Trophoblast cell (in vitro differentiated cells and primary cell): ENCODE data around the gene IZUMO1R.
A peak's percentile ranks its signal among the peaks of the same experiment; 100 is the strongest.

Experiments
- DNase-seq, 2 donors: peaks; one replicate each; pipeline ENCODE4 v3.0.0-alpha.2; 2016
- H2AFZ ChIP-seq: 2 replicates; pipeline ENCODE4 v1.6.1; 2013; ENCODE audit warnings: low read length, moderate library complexity, mild to moderate bottlenecking; ENCODE audit not compliant: insufficient read depth, poor library complexity
- H2AK5ac ChIP-seq: 2 replicates; pipeline ENCODE4 v1.6.1; 2013; ENCODE audit warnings: mild to moderate bottlenecking, low read length
- H2BK120ac ChIP-seq: 2 replicates; pipeline ENCODE4 v1.6.1; 2013; ENCODE audit warnings: low read length, mild to moderate bottlenecking, moderate library complexity; ENCODE audit not compliant: insufficient read depth, poor library complexity
- H2BK12ac ChIP-seq: 2 replicates; pipeline ENCODE4 v1.6.1; 2013; ENCODE audit warnings: mild to moderate bottlenecking, low read length, moderate library complexity
- H2BK5ac ChIP-seq: 2 replicates; pipeline ENCODE4 v1.6.1; 2013; ENCODE audit warnings: low read length, low read depth, moderate library complexity, mild to moderate bottlenecking; ENCODE audit not compliant: poor library complexity
- H3K14ac ChIP-seq: 2 replicates; pipeline ENCODE4 v1.6.1; 2013; ENCODE audit warnings: mild to moderate bottlenecking, low read length
- H3K18ac ChIP-seq: 2 replicates; pipeline ENCODE4 v1.6.1; 2013; ENCODE audit warnings: mild to moderate bottlenecking, low read length
- H3K23ac ChIP-seq: 2 replicates; pipeline ENCODE4 v1.6.1; 2013; ENCODE audit warnings: low read length
- H3K27ac ChIP-seq: 2 replicates; pipeline ENCODE4 v1.5.1; 2013; ENCODE audit warnings: low read depth, mild to moderate bottlenecking, inconsistent platforms, low read length, moderate library complexity
- H3K27me3 ChIP-seq: 2 replicates; pipeline ENCODE4 v1.6.1; 2013; ENCODE audit warnings: inconsistent platforms, mild to moderate bottlenecking, low read length, moderate library complexity; ENCODE audit not compliant: insufficient read depth
- H3K36me3 ChIP-seq, 2 experiments: 1 replicate in 1 of 2; 2 replicates in 1 of 2; pipeline ENCODE4 v1.6.1; 2013; ENCODE audit warnings: low read length in 2 of 2, mild to moderate bottlenecking in 2 of 2, moderate library complexity in 1 of 2; ENCODE audit not compliant: insufficient read depth in 2 of 2, control insufficient read depth in 1 of 2
- H3K4ac ChIP-seq: 2 replicates; pipeline ENCODE4 v1.6.1; 2013; ENCODE audit warnings: low read depth, mild to moderate bottlenecking, low read length, moderate library complexity
- H3K4me1 ChIP-seq, 2 experiments: 1 replicate in 1 of 2; 2 replicates in 1 of 2; pipeline ENCODE4 v1.6.1; 2013; ENCODE audit warnings: low read length in 2 of 2, mild to moderate bottlenecking in 2 of 2, moderate library complexity in 1 of 2; ENCODE audit not compliant: insufficient read depth in 2 of 2, control insufficient read depth in 1 of 2
- H3K4me2 ChIP-seq: 2 replicates; pipeline ENCODE4 v1.6.1; 2013; ENCODE audit warnings: inconsistent platforms, mild to moderate bottlenecking, low read length, moderate library complexity
- H3K4me3 ChIP-seq: 2 replicates; pipeline ENCODE4 v1.5.1; 2013; ENCODE audit warnings: mild to moderate bottlenecking, low read depth, low read length, inconsistent platforms
- H3K79me1 ChIP-seq: one replicate; pipeline ENCODE4 v1.6.1; 2013; ENCODE audit warnings: low read length
- H3K79me2 ChIP-seq: 2 replicates; pipeline ENCODE4 v1.6.1; 2013; ENCODE audit warnings: low read length, mild to moderate bottlenecking; ENCODE audit not compliant: control insufficient read depth, insufficient read depth, poor library complexity
- H3K9ac ChIP-seq: 2 replicates; pipeline ENCODE4 v1.6.1; 2013; ENCODE audit warnings: mild to moderate bottlenecking, low read length
- H3K9me3 ChIP-seq: 2 replicates; pipeline ENCODE4 v1.6.1; 2013; ENCODE audit warnings: low read depth, mild to moderate bottlenecking, control low read depth, inconsistent platforms, low read length; ENCODE audit not compliant: insufficient read depth
- H4K12ac ChIP-seq: 2 replicates; pipeline ENCODE4 v1.6.1; 2013; ENCODE audit warnings: low read depth, mild to moderate bottlenecking, low read length, moderate library complexity
- H4K8ac ChIP-seq: 2 replicates; pipeline ENCODE4 v1.6.1; 2013; ENCODE audit warnings: low read depth, mild to moderate bottlenecking, low read length, moderate library complexity
- H4K91ac ChIP-seq: one replicate; pipeline ENCODE4 v1.6.1; 2013; ENCODE audit warnings: low read depth, mild to moderate bottlenecking, low read length, moderate library complexity
- WGBS: extraction: QIAGEN DNeasy Blood & Tissue Kit; methylation state at CpG from one replicate; pipeline ENCODE4 v1.1.7; 2013; ENCODE audit warnings: missing lambda C conversion rate; ENCODE audit not compliant: insufficient read length, insufficient coverage; ENCODE audit errors: extremely low coverage; 5-methylcytosine and 5-hydroxymethylcytosine counted together

Gene IZUMO1R

DNA sequence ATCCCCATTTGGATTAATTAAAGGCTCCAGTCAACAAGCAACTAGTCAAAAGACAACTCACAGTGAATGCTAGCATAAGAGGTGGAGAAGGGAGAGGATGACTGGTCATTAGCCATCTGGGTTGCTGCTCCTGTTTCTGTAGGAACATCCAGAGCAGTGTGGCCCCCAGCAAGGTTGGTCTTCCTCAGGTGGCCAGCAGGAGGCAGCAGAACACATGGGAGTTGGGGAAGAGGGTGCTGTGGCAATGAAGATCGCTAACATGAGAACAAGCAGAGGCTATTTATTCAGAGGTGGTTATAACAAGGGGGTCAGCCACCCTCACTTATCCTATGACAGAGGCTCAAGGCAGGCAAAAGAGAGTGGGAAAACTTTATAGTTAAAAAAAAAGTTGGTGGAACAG is 21.3 kb downstream of the IZUMO1R start:
- H3K4ac ChIP-seq: no peak overlapping the region
- peak; percentile 31 to 50 for DNase-seq
- H4K91ac ChIP-seq: no peak overlapping the region
- H2BK12ac ChIP-seq: no peak overlapping the region
- no peaks in the 10 kb centered on the region for H3K9me3 ChIP-seq
- H3K4me1 ChIP-seq: no peaks in the 10 kb centered on the region
- no peak overlapping the region for H3K9ac ChIP-seq
- H3K14ac ChIP-seq: no peak overlapping the region
- no peak overlapping the region for H2BK5ac ChIP-seq
- no peak overlapping the region for H3K23ac ChIP-seq
- H3K4me2 ChIP-seq: no peak overlapping the region
- H3K36me3 ChIP-seq: no peaks in the 10 kb centered on the region
- H4K12ac ChIP-seq: no peak overlapping the region
- H3K79me1 ChIP-seq: no peaks in the 10 kb centered on the region
- H3K27me3 ChIP-seq: no peaks in the 10 kb centered on the region
- H3K27ac ChIP-seq: no peak overlapping the region
- H3K4me3 ChIP-seq: no peak overlapping the region
- no peaks in the 10 kb centered on the region for H3K79me2 ChIP-seq
- no peak overlapping the region for H4K8ac ChIP-seq
- no CpG with 5 or more reads among the region's 1 CpG for WGBS
- no peak overlapping the region for H3K18ac ChIP-seq
- no peak overlapping the region for H2AFZ ChIP-seq
- no peak overlapping the region for H2BK120ac ChIP-seq
- H2AK5ac ChIP-seq: no peak overlapping the region

DNA sequence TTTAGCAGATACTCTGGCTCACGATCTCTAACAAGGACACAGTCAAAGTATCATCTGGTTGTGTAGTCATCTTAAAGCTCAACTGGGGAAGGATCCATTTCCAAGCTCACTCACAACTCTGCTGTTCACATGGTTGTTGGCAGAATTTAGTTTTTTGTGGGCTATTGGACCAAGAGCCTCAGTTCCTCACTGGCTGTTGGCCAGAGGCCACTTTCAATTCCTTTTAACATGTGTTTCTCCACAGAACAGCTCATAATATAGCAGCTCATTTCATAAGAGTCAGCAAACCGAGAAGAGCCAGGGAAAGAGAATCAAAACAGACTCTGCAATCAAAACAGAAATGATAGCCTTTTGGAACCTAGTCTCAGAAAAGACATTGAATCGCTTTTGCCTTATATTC is 22.6 kb downstream of the IZUMO1R start:
- no peak overlapping the region for H3K9ac ChIP-seq
- H3K9me3 ChIP-seq: no peaks in the 10 kb centered on the region
- H3K36me3 ChIP-seq: no peaks in the 10 kb centered on the region
- H2BK12ac ChIP-seq: no peak overlapping the region
- H4K12ac ChIP-seq: no peak overlapping the region
- DNase-seq: no peak
- H3K27ac ChIP-seq: no peak overlapping the region
- H3K79me1 ChIP-seq: no peaks in the 10 kb centered on the region
- H3K4me1 ChIP-seq: no peaks in the 10 kb centered on the region
- no CpG with 5 or more reads among the region's 3 CpGs for WGBS
- no peak overlapping the region for H2AFZ ChIP-seq
- H4K8ac ChIP-seq: no peak overlapping the region
- no peaks in the 10 kb centered on the region for H3K27me3 ChIP-seq
- H3K18ac ChIP-seq: no peak overlapping the region
- H2BK120ac ChIP-seq: no peak overlapping the region
- H3K4me2 ChIP-seq: no peak overlapping the region
- H3K4ac ChIP-seq: no peak overlapping the region
- H2BK5ac ChIP-seq: no peak overlapping the region
- no peak overlapping the region for H3K4me3 ChIP-seq
- H3K14ac ChIP-seq: no peak overlapping the region
- no peak overlapping the region for H2AK5ac ChIP-seq
- H4K91ac ChIP-seq: no peak overlapping the region
- H3K79me2 ChIP-seq: no peaks in the 10 kb centered on the region
- H3K23ac ChIP-seq: no peak overlapping the region

DNA sequence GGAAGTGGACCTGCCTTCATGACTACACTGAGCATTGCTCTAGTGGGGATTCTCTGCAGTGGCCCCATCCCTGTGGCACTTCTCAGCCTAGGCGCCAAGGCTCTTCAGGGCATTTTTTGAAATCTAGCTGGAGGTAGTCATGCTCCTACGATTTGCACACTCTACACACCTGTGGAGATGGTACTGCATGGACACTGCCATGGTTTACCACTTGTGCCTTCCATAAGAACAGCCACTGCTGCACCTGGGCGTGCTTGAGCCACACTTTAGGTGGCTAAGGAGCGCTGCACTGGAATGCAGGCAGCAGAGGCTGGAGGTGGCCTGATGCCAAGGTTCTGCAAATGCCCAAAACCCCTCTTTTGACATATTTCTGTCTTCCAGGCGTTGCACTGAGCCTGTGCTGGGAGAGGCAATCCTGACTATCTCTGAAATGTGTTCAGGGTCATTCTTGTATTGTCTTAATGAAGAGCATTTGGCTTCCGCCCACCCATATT is 24.3 kb downstream of the IZUMO1R start:
- Histone ChIP-seq H3K4me2 (no peak overlapping the region), H3K14ac (no peak overlapping the region), H3K9ac (no peak overlapping the region), H2BK12ac (no peak overlapping the region), H3K27me3 (no peaks in the 10 kb centered on the region), H3K23ac (no peak overlapping the region), H3K79me1 (no peaks in the 10 kb centered on the region), H4K12ac (no peak overlapping the region), H3K4me1 (no peaks in the 10 kb centered on the region), H3K9me3 (no peaks in the 10 kb centered on the region), H4K8ac (no peak overlapping the region), H4K91ac (no peak overlapping the region), H2AFZ (no peak overlapping the region), H3K4ac (no peak overlapping the region), H3K36me3 (no peaks in the 10 kb centered on the region), H3K4me3 (no peak overlapping the region), H3K18ac (no peak overlapping the region), H2AK5ac (no peak overlapping the region), H3K79me2 (no peaks in the 10 kb centered on the region), H3K27ac (no peak overlapping the region), H2BK5ac (no peak overlapping the region), H2BK120ac (no peak overlapping the region)
- no peak for DNase-seq
- WGBS: no CpG with 5 or more reads among the region's 6 CpGs

DNA sequence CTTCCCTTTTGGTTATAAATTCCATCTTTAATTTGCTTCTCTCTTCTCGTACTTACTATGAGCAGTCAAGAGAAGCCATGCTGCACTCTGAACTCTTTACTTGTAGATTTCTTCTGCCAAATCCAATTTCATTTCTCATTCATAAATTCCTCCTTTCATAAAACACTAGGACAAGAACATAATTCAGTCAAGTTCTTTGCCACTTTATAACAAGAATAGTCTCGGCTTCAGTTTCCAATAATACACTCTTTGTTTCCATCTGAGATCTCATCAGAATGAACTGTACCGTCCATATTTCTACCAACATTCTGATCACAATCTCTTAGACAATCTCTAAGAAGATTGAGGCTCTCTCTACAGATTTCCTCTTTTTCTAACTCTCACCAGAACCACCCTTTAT is 25.1 kb downstream of the IZUMO1R start:
- H3K79me2 ChIP-seq: no peaks in the 10 kb centered on the region
- no peak overlapping the region for H3K9ac ChIP-seq
- H2BK120ac ChIP-seq: no peak overlapping the region
- H4K91ac ChIP-seq: no peak overlapping the region
- no peak overlapping the region for H2BK12ac ChIP-seq
- no peak overlapping the region for H3K4me3 ChIP-seq
- no peak overlapping the region for H2AFZ ChIP-seq
- H3K9me3 ChIP-seq: no peaks in the 10 kb centered on the region
- H3K36me3 ChIP-seq: no peaks in the 10 kb centered on the region
- DNase-seq: no peak
- H2AK5ac ChIP-seq: no peak overlapping the region
- no CpG with 5 or more reads among the region's 3 CpGs for WGBS
- no peak overlapping the region for H2BK5ac ChIP-seq
- H3K4me1 ChIP-seq: no peaks in the 10 kb centered on the region
- H3K18ac ChIP-seq: no peak overlapping the region
- H3K14ac ChIP-seq: no peak overlapping the region
- no peaks in the 10 kb centered on the region for H3K79me1 ChIP-seq
- H4K8ac ChIP-seq: no peak overlapping the region
- no peak overlapping the region for H4K12ac ChIP-seq
- H3K27me3 ChIP-seq: no peaks in the 10 kb centered on the region
- H3K4ac ChIP-seq: no peak overlapping the region
- no peak overlapping the region for H3K4me2 ChIP-seq
- H3K23ac ChIP-seq: no peak overlapping the region
- H3K27ac ChIP-seq: no peak overlapping the region
